ENCODE results near the gene GJD3. TPM values are rescaled to one million over a fixed set of nuclear protein-coding genes. Genes with fewer than 3 reads are reported as not detected.

GJD3 gene
- total RNA-seq, 1 experiment from 2014 or later: not detected

DNA sequence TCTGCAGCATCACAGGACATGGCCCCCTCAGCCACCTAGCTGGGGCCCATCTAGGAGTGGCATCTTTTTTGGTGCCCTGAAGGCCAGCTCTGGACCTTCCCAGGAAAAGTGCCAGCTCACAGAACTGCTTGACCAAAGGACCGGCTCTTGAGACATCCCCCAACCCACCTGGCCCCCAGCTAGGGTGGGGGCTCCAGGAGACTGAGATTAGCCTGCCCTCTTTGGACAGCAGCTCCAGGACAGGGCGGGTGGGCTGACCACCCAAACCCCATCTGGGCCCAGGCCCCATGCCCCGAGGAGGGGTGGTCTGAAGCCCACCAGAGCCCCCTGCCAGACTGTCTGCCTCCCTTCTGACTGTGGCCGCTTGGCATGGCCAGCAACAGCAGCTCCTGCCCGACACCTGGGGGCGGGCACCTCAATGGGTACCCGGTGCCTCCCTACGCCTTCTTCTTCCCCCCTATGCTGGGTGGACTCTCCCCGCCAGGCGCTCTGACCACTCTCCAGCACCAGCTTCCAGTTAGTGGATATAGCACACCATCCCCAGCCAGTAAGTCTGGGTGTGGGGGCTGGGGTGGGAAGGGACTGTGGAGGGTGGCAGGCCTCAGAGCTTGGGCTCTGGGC, 33.6 kb downstream of the GJD3 start:
- CTCF ChIA-PET: interaction anchor here (0.7 to 1.7 kb wide), 5 partner anchors 12 to 50 kb away, joined by 3 to 5 read pairs (median 4); no protein-coding TSS in a partner anchor
- no TSS peak for BruUV-seq (replicated peaks)
- H3K27me3 Mint-ChIP-seq (ENCODE audit: insufficient read depth, unreplicated experiment): no peaks in the 10 kb centered on the region
- no peak overlapping the region for H3K4me3 Mint-ChIP-seq (ENCODE audit: unreplicated experiment)
- H3K36me3 Mint-ChIP-seq (ENCODE audit: insufficient read depth, unreplicated experiment): peaks cover 8% of the 10 kb centered on the region
- POLR2A ChIA-PET: interaction anchor here (0.6 to 1.5 kb wide), 8 partner anchors 8 to 86 kb away, joined by 3 to 5 read pairs (median 3); partner anchors contain the start of gene CDC6
- TF ChIP-seq, protein P1, sequence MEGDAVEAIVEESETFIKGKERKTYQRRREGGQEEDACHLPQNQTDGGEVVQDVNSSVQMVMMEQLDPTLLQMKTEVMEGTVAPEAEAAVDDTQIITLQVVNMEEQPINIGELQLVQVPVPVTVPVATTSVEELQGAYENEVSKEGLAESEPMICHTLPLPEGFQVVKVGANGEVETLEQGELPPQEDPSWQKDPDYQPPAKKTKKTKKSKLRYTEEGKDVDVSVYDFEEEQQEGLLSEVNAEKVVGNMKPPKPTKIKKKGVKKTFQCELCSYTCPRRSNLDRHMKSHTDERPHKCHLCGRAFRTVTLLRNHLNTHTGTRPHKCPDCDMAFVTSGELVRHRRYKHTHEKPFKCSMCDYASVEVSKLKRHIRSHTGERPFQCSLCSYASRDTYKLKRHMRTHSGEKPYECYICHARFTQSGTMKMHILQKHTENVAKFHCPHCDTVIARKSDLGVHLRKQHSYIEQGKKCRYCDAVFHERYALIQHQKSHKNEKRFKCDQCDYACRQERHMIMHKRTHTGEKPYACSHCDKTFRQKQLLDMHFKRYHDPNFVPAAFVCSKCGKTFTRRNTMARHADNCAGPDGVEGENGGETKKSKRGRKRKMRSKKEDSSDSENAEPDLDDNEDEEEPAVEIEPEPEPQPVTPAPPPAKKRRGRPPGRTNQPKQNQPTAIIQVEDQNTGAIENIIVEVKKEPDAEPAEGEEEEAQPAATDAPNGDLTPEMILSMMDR (IDR thresholded peaks at IDR 0.05; ENCODE audit: unreplicated experiment): no peak
- peaks cover 53% of the 10 kb centered on the region for H3K4me1 Mint-ChIP-seq (ENCODE audit: insufficient read depth, unreplicated experiment)
- intact Hi-C loops (cut with micrococcal nuclease): no loop called here
- no peak for DNase-seq (ENCODE audit: unreplicated experiment)
- H3K9me3 Mint-ChIP-seq (ENCODE audit: unreplicated experiment): no peaks in the 10 kb centered on the region
- H3K27ac Mint-ChIP-seq (ENCODE audit: low read depth, unreplicated experiment): no peak overlapping the region

DNA sequence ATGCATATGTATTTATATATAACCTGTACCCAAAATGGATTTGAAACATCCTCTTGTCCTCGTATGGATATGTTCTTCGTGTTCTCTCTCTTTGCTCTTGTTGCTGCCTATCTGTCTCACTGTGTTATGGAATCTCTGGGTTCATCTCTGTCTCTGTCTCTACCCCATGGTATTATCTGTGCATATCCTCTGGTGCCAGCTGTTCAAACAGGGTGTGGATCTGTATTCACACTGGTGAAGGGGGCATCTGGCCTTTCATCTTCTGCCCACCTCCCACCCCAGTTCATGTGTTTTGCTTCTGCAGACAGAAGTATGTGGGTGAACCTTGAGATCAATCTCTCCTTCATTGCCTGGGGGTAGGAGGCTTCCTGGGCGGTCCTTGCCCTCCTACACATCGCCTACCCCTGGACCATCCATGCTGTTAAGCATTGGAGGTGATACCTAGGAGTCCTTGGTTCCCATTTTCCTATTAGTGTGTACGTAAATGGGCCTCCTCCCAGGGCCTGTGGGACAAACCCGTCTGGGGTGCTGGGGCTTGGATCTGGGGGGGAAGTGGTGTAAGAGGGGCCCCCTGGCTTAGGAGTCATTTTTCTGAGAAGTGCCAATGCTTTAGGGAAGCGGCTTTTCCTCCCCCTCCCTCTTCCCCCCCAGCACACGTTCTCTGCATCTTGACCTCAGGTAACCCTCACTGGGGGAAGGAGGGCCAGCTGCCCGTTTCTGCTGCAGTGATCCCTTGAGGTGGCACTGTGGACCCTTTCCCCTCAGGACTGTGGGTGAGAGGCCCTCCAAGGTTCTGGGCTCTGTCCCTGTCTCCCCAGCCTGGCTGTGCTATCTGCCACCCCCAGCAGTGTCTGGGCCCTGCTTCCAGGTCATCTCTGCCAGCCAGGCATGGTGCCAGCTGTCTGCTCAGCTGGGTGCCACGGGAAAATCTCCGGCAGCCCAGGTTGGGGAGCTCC, 34.4 kb downstream of the GJD3 start:
- Mint-ChIP-seq H3K27me3 (ENCODE audit: insufficient read depth, unreplicated experiment) (no peaks in the 10 kb centered on the region), H3K4me3 (ENCODE audit: unreplicated experiment) (no peak overlapping the region), H3K9me3 (ENCODE audit: unreplicated experiment) (no peaks in the 10 kb centered on the region), H3K36me3 (ENCODE audit: insufficient read depth, unreplicated experiment) (peaks cover 11% of the 10 kb centered on the region), H3K4me1 (ENCODE audit: insufficient read depth, unreplicated experiment) (peaks cover 55% of the 10 kb centered on the region), H3K27ac (ENCODE audit: low read depth, unreplicated experiment) (no peak overlapping the region)
- no TSS peak for BruUV-seq (replicated peaks)
- TF ChIP-seq, protein P1 (IDR thresholded peaks at IDR 0.05; ENCODE audit: unreplicated experiment): no peak
- CTCF ChIA-PET: interaction anchor here (0.7 to 1.7 kb wide), 4 partner anchors 11 to 49 kb away, joined by 3 to 5 read pairs (median 4); no protein-coding TSS in a partner anchor
- POLR2A ChIA-PET: interaction anchor here (0.6 to 1.5 kb wide), 8 partner anchors 8 to 85 kb away, joined by 3 to 5 read pairs (median 3); partner anchors contain the start of gene CDC6
- peak; percentile 65 for DNase-seq (ENCODE audit: unreplicated experiment)
- intact Hi-C loops (cut with micrococcal nuclease): no loop called here

DNA sequence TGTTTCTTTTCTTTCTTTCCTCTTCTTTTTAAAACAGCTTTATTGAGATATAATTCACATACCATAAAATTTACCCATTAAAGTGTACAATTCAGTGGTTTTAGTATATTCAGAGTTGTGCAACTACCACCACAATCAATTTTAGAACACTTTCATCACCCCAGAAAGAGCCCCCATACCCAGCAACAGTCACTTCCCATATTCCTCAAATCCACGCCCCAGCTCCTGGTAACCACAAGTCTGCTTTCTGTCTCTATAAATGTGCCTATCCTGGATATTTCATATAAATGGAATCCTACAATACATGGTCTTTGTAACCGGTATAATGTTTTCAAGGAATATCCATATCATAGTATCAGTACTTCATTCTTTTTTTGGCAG, 36.2 kb downstream of the GJD3 start:
- Mint-ChIP-seq H3K4me3 (ENCODE audit: unreplicated experiment) (no peak overlapping the region), H3K9me3 (ENCODE audit: unreplicated experiment) (no peaks in the 10 kb centered on the region), H3K36me3 (ENCODE audit: insufficient read depth, unreplicated experiment) (peaks cover 15% of the 10 kb centered on the region), H3K27ac (ENCODE audit: low read depth, unreplicated experiment) (no peak overlapping the region), H3K4me1 (ENCODE audit: insufficient read depth, unreplicated experiment) (peaks cover 51% of the 10 kb centered on the region), H3K27me3 (ENCODE audit: insufficient read depth, unreplicated experiment) (no peaks in the 10 kb centered on the region)
- CTCF ChIA-PET: interaction anchor here (0.8 to 1.6 kb wide), 3 partner anchors 9 to 26 kb away, joined by 3 to 4 read pairs (median 3); no protein-coding TSS in a partner anchor
- TF ChIP-seq, protein P1 (IDR thresholded peaks at IDR 0.05; ENCODE audit: unreplicated experiment): no peak
- DNase-seq (ENCODE audit: unreplicated experiment): no peak
- intact Hi-C loops (cut with micrococcal nuclease): no loop called here
- no TSS peak for BruUV-seq (replicated peaks)
- POLR2A ChIA-PET: interaction anchor here (1.4 kb wide), 1 partner anchor 12 kb away, joined by 7 read pairs; no protein-coding TSS in a partner anchor

All from MCF 10A (cell line).